Osteoblast (primary cell): ENCODE measurements around the gene TTLL3. TPM values are rescaled to one million over a fixed set of nuclear protein-coding genes. Genes with fewer than 3 reads are reported as not detected.
A peak's percentile ranks its signal among the peaks of the same experiment; 100 is the strongest.

Experiments used
- DNase-seq: peaks from one replicate; pipeline ENCODE4 v3.0.0; 2011; ENCODE audit warnings: low spot score, mixed read lengths; ENCODE audit not compliant: insufficient read length; ENCODE audit errors: missing footprints
- H2AFZ ChIP-seq: 2 replicates; pipeline ENCODE4 v1.6.0; 2011; ENCODE audit warnings: mild to moderate bottlenecking, low read length
- H3K27ac ChIP-seq: 2 replicates; pipeline ENCODE4 v1.5.1; 2011; ENCODE audit warnings: mild to moderate bottlenecking, low read depth, low read length, moderate library complexity
- H3K27me3 ChIP-seq: 2 replicates; pipeline ENCODE4 v1.6.0; 2012; ENCODE audit warnings: mild to moderate bottlenecking, control low read depth, inconsistent platforms, low read length, moderate library complexity; ENCODE audit not compliant: insufficient read depth
- H3K36me3 ChIP-seq: 2 replicates; pipeline ENCODE4 v1.5.1; 2011; ENCODE audit warnings: mild to moderate bottlenecking, low read length, control low read depth, moderate library complexity; ENCODE audit not compliant: insufficient read depth
- H3K4me1 ChIP-seq: 2 replicates; pipeline ENCODE4 v1.5.1; 2011; ENCODE audit warnings: mild to moderate bottlenecking, low read length, control low read depth, moderate library complexity; ENCODE audit not compliant: insufficient read depth
- H3K4me2 ChIP-seq: 2 replicates; pipeline ENCODE4 v1.6.0; 2011; ENCODE audit warnings: mild to moderate bottlenecking, low read length; ENCODE audit not compliant: insufficient read depth
- H3K4me3 ChIP-seq: fragments of 200-600 bp; sonication (generic); 3 replicates; pipeline ENCODE4 v1.5.1; 2012; ENCODE audit warnings: mild to moderate bottlenecking, low read length, inconsistent platforms; ENCODE audit not compliant: insufficient read depth
- H3K79me2 ChIP-seq: 2 replicates; pipeline ENCODE4 v1.6.0; 2012; ENCODE audit warnings: mild to moderate bottlenecking, low read length, control low read depth, inconsistent platforms; ENCODE audit not compliant: insufficient read depth
- H3K9me3 ChIP-seq: 2 replicates; pipeline ENCODE4 v1.5.1; 2011; ENCODE audit warnings: low read depth, low read length, control low read depth
- H4K20me1 ChIP-seq: 2 replicates; pipeline ENCODE4 v1.6.0; 2012; ENCODE audit warnings: mild to moderate bottlenecking, low read length, control low read depth; ENCODE audit not compliant: insufficient read depth
- CTCF ChIP-seq: IDR thresholded peaks from 2 replicates; pipeline ENCODE4 v1.5.1; 2011; ENCODE audit warnings: mild to moderate bottlenecking, low read depth, low read length, moderate library complexity; ENCODE audit errors: extremely low read depth
- total RNA-seq: library from RNA; depleted of rRNA; stranded (reverse); fragments of >200 nt; gene quantifications from 2 replicates; pipeline ENCODE4 v1.2.3, GENCODE V29; 2012

Gene TTLL3
- total RNA-seq, 1 donor, result 31.1 TPM

GRCh38 chr3:9794400-9794799, 15.7 kb upstream of the TTLL3 start:
- Histone ChIP-seq H3K4me1 (peaks cover 12% of the 10 kb centered on the region), H3K4me3 (no peak overlapping the region), H3K9me3 (no peaks in the 10 kb centered on the region), H4K20me1 (peaks cover 31% of the 10 kb centered on the region), H3K36me3 (peaks cover 41% of the 10 kb centered on the region), H3K27me3 (no peaks in the 10 kb centered on the region), H3K27ac (no peak overlapping the region), H2AFZ (no peak overlapping the region), H3K4me2 (no peak overlapping the region), H3K79me2 (peaks cover 69% of the 10 kb centered on the region)
- no peak for TF ChIP-seq CTCF
- no peak for DNase-seq

GRCh38 chr3:9795207-9795606, 14.9 kb upstream of the TTLL3 start:
- Histone ChIP-seq H4K20me1 (peaks cover 31% of the 10 kb centered on the region), H3K27ac (no peak overlapping the region), H3K36me3 (peaks cover 41% of the 10 kb centered on the region), H3K4me1 (peaks cover 12% of the 10 kb centered on the region), H3K4me3 (no peak overlapping the region), H3K4me2 (no peak overlapping the region), H3K9me3 (no peaks in the 10 kb centered on the region), H3K79me2 (peaks cover 76% of the 10 kb centered on the region), H2AFZ (no peak overlapping the region), H3K27me3 (no peaks in the 10 kb centered on the region)
- TF ChIP-seq CTCF, result no peak
- peak; percentile 8 for DNase-seq

DNA sequence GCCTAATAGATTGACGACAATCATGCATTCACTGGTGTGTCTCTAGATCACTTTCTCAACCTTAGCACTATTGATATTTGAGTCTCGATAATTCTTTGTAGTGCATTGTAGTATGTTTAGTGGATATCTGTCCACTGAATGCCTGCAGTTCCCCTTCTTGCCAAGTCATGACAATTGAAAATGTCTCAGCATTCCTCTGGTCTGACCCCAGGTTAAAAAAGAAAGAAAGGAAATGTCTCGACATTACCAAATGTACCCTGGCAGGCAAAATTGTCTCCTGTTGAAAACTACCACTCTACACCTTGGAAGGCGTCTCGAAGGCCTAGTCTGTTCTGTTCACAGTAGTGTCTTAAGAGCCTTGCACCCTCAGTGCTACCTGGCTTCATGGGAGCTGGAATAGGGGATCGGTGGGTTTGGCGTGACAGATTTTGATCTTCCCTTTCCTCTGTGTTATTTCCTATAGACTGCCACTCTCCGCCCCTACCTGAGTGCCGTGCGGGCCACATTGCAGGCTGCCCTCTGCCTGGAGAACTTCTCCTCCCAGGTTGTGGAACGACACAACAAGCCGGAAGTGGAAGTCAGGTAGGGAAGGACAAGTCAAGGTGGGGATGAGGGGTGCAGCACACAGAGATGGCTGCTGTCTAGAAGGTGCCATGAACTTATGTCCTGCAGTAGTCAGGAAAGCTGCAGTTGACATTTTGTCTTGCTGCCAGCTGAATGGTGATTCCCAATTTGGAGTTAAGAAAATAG, 12.7 kb upstream of the TTLL3 start:
- H3K4me2 ChIP-seq, result no peak overlapping the region
- H3K4me3 ChIP-seq, result no peak overlapping the region
- H3K27ac ChIP-seq, result no peak overlapping the region
- TF ChIP-seq CTCF, result no peak
- no peaks in the 10 kb centered on the region for H3K9me3 ChIP-seq
- peaks cover 5% of the 10 kb centered on the region for H3K4me1 ChIP-seq
- peaks cover 70% of the 10 kb centered on the region for H3K79me2 ChIP-seq
- H3K36me3 ChIP-seq, result peaks cover 53% of the 10 kb centered on the region
- peak; percentile 13 for DNase-seq
- H2AFZ ChIP-seq, result no peak overlapping the region
- peaks cover 31% of the 10 kb centered on the region for H4K20me1 ChIP-seq
- no peaks in the 10 kb centered on the region for H3K27me3 ChIP-seq

DNA sequence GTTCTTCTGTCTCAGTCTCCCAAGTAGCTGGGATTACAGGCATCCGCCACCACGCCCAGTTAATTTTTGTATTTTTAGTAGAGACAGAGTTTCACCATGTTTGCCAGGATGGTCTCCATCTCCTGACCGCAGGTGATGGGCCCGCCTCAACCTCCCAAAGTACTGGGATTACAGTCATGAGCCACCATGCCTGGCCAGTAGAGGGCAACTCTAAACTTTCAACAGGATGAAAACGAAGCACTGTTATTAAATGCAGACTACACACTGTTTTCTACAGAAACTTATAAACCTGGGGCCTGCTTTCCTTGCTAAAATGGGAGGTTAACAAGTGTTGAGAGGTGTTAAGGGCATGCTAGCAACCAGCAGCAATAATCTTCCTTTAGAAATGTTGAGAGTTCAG, 9.5 kb upstream of the TTLL3 start:
- peak; percentile 31 for TF ChIP-seq CTCF
- H3K4me1 ChIP-seq, result no peaks in the 10 kb centered on the region
- peaks cover 55% of the 10 kb centered on the region for H3K79me2 ChIP-seq
- peak; percentile 37 for DNase-seq
- no peak overlapping the region for H3K4me2 ChIP-seq
- H4K20me1 ChIP-seq, result peaks cover 19% of the 10 kb centered on the region
- H3K9me3 ChIP-seq, result no peaks in the 10 kb centered on the region
- peaks cover 75% of the 10 kb centered on the region for H3K36me3 ChIP-seq
- no peak overlapping the region for H3K4me3 ChIP-seq
- H3K27ac ChIP-seq, result no peak overlapping the region
- no peak overlapping the region for H2AFZ ChIP-seq
- H3K27me3 ChIP-seq, result no peaks in the 10 kb centered on the region
